D341Med (cell line): ENCODE results near the gene DDIAS.
A peak's percentile ranks its signal among the peaks of the same experiment; 100 is the strongest.
"Not testable (repeated sequence)": the region's sequence is repeated elsewhere in the genome, so short reads cannot be mapped to it uniquely, and the experiment has no call there.

Experiments
- DNase-seq: peaks from one replicate; pipeline ENCODE4 v3.0.0; 2012; ENCODE audit warnings: low spot score

Gene DDIAS

GRCh38 chr11:82969811-82970210, 68.3 kb downstream of the DDIAS start:
- no peak for DNase-seq

- peak; percentile 46 for DNase-seq
Measured at GRCh38 chr11:82970507-82971083, 69.1 kb downstream of the DDIAS start.

GRCh38 chr11:82971519-82971946, 70.0 kb downstream of the DDIAS start:
- not testable (repeated sequence) for DNase-seq

GRCh38 chr11:82972103-82972502, 70.6 kb downstream of the DDIAS start:
- no peak for DNase-seq

- DNase-seq = no peak
Measured at GRCh38 chr11:82974135-82974534, 72.6 kb downstream of the DDIAS start.

DNA sequence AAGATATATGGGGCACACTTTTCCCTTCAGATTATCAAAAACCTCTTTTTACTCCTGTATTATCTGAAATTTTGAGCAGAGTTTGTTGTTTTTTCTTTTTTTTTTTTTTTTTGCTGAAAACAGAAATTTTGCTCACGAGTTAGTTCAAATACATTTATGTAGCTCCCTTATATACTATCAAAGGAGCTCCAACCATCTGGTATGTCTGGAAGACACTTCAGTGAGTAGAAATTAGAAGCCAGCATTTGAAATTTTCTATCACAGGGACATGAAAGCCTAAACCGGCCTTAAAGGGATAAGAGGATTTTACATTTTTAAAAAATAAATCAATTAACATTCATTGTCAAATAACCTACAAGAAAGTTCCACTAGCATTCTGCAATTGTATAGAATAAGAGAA, 73.3 kb downstream of the DDIAS start:
- no peak for DNase-seq

DNA sequence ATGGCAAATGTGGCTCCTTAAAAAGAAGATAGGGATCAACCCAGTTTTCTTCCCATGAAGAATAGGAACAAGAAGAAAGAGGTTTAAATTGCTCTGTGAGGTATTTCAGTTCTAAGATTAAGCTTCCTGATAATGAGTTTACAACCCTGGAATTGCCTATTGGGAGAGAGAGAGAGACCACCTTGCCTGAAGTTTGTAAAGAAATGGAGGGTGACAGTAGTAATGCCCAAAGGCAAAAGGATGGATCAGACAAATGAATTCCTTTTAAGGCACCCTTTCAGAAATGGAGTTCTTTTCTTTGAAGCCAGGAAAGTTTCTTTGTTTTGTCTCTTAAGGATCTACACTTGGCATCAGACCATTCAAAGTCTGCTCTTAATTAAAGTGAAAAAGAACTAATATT, 74.3 kb downstream of the DDIAS start:
- DNase-seq = no peak

GRCh38 chr11:82976786-82977185, 75.2 kb downstream of the DDIAS start:
- DNase-seq = no peak

- no peak for DNase-seq
Measured at GRCh38 chr11:82978422-82979099, 77.0 kb downstream of the DDIAS start.

DNA sequence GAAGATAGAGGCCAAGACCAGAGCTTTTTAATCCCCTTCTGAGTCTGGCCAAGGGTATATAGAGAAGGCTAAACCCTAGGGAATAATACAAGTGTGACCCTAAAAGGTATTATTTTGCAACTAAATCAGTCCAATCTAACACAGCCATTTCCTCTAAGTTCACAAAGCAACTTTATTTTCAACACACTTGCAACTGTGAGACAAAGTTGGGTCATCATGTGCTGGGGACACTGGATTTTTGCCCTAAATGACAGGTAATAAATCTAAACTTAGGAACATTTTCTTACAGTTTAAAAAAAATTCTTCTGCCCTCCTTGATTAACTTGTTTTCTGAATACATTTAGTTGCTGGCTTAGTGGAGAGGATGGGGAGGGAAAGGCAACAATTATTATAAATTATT, 78.3 kb downstream of the DDIAS start:
- no peak for DNase-seq

GRCh38 chr11:82980292-82980691, 78.8 kb downstream of the DDIAS start:
- DNase-seq = no peak

DNA sequence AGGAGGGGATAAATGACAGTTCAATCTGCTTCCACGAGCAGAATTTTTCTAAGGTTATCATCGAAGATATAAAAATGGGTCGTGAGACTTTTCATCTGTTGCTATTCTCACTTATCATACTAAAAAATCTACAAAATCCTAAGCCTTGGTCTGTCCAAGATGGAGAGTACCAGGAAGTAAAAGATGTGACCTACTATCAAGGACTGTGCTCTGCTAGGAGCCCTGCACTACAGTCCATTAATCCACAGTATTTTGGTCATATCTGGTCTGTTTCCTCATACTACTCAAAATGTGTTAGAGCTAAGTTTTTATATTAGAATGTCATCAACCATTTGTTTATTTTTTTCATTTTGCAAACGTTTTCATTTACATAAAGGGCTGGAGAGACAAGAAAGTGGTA, 79.4 kb downstream of the DDIAS start:
- no peak for DNase-seq

GRCh38 chr11:82981852-82982251, 80.3 kb downstream of the DDIAS start:
- DNase-seq = no peak
